ENCODE data around the gene PHTF1.

Gene PHTF1

DNA sequence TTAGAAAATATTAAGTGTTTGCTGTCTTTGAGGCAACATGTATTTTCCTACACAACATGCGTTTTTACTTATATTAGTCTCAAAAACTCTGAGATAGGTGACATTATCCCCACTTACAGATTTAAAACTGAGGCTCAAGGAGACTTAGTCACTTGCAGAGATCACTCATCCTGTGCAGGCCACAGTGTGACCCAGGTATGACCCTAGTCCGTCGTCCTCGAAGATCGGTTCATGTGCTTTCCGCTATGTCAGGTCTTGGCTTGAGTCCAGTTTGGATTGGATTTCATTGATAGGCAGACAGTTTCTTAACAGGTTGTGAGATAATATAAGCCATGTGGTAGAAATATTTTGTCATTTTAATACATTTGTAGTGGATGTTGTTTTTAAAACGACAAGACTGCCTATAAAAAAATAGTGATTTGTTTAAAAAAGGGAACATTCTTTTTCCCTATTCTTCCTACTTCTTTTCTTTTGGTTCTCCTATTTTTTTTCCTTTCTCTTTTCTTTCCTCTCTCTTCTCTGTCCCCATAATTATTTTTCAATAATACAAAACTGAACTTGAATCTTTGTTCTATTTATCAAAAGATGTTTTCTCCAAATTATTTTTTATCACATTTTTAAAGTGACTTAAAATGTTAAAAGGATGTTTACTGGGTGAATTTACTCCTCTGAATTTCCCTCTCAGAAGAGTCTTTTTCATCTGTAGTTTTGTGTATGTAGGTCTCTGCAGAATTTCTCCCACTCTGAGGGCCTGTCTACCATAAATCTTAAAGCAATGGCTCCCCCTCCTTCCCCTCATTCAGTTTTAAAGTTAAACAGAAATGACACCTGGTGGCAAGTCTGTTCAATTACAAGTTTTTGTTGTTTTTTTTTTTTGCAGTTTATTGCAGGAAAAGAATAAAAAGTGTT, 81.8 kb downstream of the PHTF1 start:
- Mint-ChIP-seq H3K4me3 (no peak overlapping the region), H3K27ac (no peak overlapping the region)

DNA sequence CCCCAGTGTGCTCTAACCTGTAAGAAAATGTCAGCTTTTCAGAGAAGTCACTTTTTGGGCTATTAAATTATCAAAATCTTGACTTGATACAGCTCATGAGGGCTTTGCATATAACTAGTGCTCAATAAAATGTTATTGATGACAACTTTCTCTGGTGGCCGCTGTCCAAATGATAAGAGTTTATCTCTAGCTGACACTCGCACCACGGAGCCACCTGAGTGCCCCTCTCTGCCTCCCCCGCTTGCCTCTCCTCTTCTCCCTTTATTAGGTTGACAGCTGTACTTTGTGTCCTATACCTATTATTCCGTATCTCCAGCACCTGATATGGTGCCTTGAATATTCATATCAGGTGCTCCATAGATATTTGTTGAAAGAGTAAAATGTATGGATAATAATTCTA, 82.8 kb downstream of the PHTF1 start:
- H3K9me3 Mint-ChIP-seq: no peaks in the 10 kb centered on the region
- H3K36me3 Mint-ChIP-seq: no peaks in the 10 kb centered on the region
- ATAC-seq (replicated peaks) (no peak), DNase-seq (no peak)
- no peak overlapping the region for H3K4me3 Mint-ChIP-seq
- no peaks in the 10 kb centered on the region for H3K27me3 Mint-ChIP-seq
- H3K27ac Mint-ChIP-seq: no peak overlapping the region
- no peaks in the 10 kb centered on the region for H3K4me1 Mint-ChIP-seq

More for the DNA sequence above, 81.8 kb downstream of the PHTF1 start:
- no peaks in the 10 kb centered on the region for H3K27me3 Mint-ChIP-seq
- no peaks in the 10 kb centered on the region for H3K4me1 Mint-ChIP-seq
- H3K9me3 Mint-ChIP-seq: no peaks in the 10 kb centered on the region
- H3K36me3 Mint-ChIP-seq: no peaks in the 10 kb centered on the region
- ATAC-seq (replicated peaks) (peak; percentile 57 to 65), DNase-seq (no peak)

DNA sequence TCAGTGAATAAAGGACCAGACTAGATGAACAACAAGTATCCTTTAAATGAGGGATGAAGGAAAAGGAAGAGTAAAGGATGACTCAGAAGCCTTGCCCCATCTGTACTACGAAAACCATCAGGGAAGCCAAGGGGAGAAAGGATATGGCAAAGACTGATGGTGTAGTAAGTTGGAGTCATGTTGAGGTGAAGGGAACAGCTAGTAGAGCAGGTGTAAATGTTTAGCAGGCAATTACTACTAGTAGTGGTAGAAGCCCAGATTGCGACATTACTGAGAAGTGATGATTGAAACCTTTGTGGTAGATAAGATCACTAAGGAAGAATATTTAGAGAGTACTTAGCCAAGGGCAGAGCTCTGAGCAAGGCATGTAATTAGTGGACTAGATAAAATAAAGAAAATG, 84.0 kb downstream of the PHTF1 start:
- Mint-ChIP-seq H3K4me3 (no peak overlapping the region), H3K4me1 (no peaks in the 10 kb centered on the region), H3K9me3 (no peaks in the 10 kb centered on the region), H3K36me3 (no peaks in the 10 kb centered on the region), H3K27me3 (no peaks in the 10 kb centered on the region), H3K27ac (no peak overlapping the region)
- DNase-seq: no peak
- ATAC-seq (replicated peaks): no peak

DNA sequence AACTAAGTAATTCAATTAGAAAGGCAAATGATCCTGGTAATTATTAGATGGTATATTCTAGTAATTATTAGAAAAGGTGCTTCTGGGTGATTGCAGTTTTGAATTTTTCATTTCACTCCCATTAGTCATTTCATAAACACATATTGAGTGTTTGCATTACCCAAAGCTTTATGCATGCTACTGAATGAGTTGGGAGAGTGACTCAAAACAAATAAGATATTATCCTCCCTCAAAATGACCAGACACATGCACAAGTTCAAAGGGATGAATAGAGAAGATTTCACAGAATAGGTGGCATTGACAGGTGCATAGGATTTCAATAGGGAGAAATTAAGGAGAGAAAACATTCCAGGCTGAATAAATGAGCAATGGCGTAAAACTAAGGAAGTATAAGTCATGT, 84.7 kb downstream of the PHTF1 start:
- Mint-ChIP-seq H3K9me3 (no peaks in the 10 kb centered on the region), H3K4me1 (no peaks in the 10 kb centered on the region), H3K36me3 (no peaks in the 10 kb centered on the region), H3K27ac (no peak overlapping the region), H3K27me3 (no peaks in the 10 kb centered on the region), H3K4me3 (no peak overlapping the region)
- ATAC-seq (replicated peaks): no peak
- DNase-seq: no peak

DNA sequence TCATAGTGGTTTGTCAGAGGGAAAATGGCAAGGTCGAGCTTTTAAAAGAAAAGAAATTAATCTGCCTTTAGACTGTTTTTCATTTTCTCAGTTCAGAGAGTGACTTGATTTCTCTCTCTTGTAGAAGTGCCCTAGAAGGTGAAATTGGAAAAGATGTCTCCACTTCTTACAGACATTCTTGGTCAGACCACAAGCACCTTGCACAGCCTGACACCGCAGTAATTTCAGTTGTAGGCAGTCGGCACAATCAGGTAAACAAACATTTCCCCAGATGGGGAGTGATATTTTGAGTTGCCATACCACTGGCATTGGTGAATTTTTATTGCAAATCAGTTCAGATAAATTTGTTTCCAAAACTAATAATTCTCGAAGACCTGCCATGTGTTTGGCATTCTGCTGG, 86.8 kb downstream of the PHTF1 start:
- H3K4me1 Mint-ChIP-seq: no peaks in the 10 kb centered on the region
- DNase-seq (no peak), ATAC-seq (replicated peaks) (no peak)
- H3K4me3 Mint-ChIP-seq: no peak overlapping the region
- no peak overlapping the region for H3K27ac Mint-ChIP-seq
- no peaks in the 10 kb centered on the region for H3K9me3 Mint-ChIP-seq
- H3K27me3 Mint-ChIP-seq: no peaks in the 10 kb centered on the region
- H3K36me3 Mint-ChIP-seq: no peaks in the 10 kb centered on the region

DNA sequence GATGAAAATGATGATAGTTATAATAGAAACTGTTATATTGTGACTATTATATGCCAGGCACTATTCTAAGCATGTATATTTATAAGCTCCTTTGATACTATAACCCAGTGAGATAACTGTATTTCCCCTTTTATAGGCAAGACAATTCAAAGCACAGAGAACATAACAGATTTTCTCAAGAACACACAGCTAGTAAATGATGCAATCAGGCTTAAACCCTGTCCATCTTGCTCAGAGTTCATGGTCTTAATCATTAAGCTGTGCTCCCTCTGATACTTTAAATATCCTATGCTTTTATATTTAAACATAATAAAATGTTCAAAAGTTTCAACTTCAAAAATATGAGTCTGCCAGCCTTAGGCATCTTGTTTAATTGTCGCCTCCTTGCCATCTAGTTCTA, 88.6 kb downstream of the PHTF1 start:
- H3K36me3 Mint-ChIP-seq: no peaks in the 10 kb centered on the region
- ATAC-seq (replicated peaks): no peak
- H3K27ac Mint-ChIP-seq: no peak overlapping the region
- H3K4me3 Mint-ChIP-seq: no peak overlapping the region
- no peaks in the 10 kb centered on the region for H3K4me1 Mint-ChIP-seq
- H3K27me3 Mint-ChIP-seq: no peaks in the 10 kb centered on the region
- no peak for DNase-seq
- no peaks in the 10 kb centered on the region for H3K9me3 Mint-ChIP-seq

DNA sequence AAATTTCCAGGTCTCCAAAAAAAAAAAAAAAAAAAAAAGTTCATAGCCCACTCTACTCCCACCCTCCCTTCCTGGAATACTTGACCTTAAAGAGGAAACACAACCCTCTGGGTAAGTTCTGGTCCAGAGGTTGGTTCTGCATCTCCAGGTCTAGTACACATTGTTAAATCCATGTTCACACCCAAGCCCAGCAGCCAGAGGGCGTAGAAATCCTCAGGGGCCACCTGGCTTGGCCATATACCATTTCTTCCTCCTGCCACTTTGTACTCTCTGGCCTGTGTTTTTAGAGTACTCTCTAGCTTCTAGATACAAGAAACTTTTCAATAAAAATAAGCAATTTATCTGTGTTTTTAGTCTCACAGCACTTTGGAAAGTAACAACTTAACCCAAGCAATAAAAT, 89.3 kb downstream of the PHTF1 start:
- DNase-seq (no peak), ATAC-seq (replicated peaks) (no peak)
- H3K27ac Mint-ChIP-seq: no peak overlapping the region
- no peak overlapping the region for H3K4me3 Mint-ChIP-seq
- H3K36me3 Mint-ChIP-seq: no peaks in the 10 kb centered on the region
- H3K4me1 Mint-ChIP-seq: no peaks in the 10 kb centered on the region
- H3K9me3 Mint-ChIP-seq: no peaks in the 10 kb centered on the region
- H3K27me3 Mint-ChIP-seq: no peaks in the 10 kb centered on the region

DNA sequence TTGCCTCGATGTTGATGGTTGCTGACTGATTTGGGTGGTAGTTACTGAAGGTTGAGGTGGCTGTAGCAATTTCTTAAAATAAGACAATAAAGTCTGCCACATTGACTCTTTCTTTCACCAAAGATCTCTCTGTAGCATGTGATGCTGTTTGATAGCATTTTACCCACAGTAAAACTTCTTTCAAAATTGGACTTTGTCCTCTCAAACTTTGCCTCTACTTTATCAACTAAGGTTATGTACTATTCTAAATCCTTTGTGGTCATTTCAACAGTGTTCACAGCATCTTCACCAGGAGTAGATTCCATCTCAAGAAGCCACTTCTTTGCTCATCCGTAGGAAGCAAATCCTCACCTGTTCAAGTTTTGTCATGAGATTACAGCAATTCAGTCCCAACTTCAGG, 93.2 kb downstream of the PHTF1 start:
- DNase-seq: no peak
- Mint-ChIP-seq H3K4me1 (no peaks in the 10 kb centered on the region), H3K4me3 (no peak overlapping the region), H3K27me3 (no peaks in the 10 kb centered on the region), H3K9me3 (no peaks in the 10 kb centered on the region), H3K36me3 (no peaks in the 10 kb centered on the region), H3K27ac (no peak overlapping the region)
- no peak for ATAC-seq (replicated peaks)

DNA sequence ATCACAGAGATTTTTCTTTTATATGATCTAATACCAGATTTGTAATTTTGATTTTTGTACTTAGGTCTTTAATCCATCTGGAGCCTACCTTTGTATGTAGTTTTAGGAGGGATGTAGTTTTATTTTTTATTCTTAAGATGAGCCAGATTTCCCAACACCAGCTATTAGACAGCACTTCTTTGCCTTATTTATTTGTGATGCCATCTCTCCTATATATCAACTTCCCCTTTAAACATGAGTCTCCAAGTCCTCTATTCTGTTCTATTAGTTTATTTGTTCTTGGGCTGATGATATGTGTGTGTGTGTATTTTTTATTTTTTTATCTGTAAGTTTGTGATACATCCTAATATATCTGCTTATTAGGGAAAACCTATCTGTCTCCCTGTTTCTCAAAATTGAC, 94.2 kb downstream of the PHTF1 start:
- no peaks in the 10 kb centered on the region for H3K4me1 Mint-ChIP-seq
- H3K36me3 Mint-ChIP-seq: no peaks in the 10 kb centered on the region
- H3K4me3 Mint-ChIP-seq: no peak overlapping the region
- H3K27ac Mint-ChIP-seq: no peak overlapping the region
- no peaks in the 10 kb centered on the region for H3K9me3 Mint-ChIP-seq
- H3K27me3 Mint-ChIP-seq: no peaks in the 10 kb centered on the region
- ATAC-seq (replicated peaks): no peak
- DNase-seq: no peak

DNA sequence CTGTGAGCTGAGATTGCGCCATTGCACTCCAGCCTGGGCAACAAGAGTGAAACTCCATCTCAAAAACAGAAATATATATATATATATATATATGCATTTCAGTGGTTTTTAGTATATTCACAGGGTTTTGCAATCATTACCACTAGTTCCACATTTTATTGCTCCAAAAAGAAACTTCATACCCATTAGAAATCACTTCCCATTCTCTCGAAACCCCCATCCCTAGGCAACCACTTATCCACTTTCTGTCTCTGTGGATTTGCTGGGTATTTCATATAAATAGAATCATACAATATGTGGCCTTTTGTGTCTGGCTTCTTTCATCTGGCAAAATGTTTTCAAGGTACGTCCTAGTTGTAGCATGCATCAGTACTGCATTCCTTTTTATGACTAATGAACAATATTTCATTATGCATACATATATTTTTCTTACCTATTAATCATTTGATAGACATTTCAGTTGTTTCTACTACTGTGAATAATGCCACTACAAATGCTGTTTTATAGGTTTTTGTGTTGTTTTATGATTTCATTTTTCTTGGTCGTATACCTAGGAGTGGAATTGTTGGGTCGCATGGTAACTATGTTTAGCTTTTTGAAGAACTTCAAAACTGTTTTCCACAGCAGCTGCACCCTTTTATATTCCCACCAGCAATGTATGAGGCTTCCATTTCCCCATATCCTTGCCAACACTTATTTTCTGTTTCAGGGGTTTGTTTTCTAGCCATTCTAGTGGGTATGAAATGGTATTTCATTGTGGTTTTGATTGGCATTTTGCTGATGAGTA, 95.9 kb downstream of the PHTF1 start:
- ATAC-seq (replicated peaks): no peak
- DNase-seq: no peak
- Mint-ChIP-seq H3K36me3 (no peaks in the 10 kb centered on the region), H3K9me3 (no peaks in the 10 kb centered on the region), H3K4me3 (no peak overlapping the region), H3K27me3 (no peaks in the 10 kb centered on the region), H3K4me1 (no peaks in the 10 kb centered on the region), H3K27ac (no peak overlapping the region)

DNA sequence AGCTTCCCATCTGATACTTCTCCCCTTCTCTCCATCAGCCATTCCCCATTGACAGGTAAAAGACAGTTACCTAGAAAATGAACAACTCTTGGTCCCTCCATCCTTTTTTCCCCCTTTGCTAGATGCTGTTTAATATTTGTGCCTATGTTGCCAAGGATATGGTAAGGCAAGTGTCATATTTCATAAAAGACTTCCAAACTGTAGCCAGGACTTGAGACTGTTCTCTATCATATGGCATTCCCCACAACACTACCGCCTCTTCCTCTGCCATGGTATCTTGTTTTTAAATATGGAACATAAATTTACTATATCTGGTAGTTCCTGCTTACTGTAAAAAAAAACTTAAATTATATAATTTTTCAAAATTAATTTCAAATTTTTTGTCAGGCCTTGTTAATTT, 97.2 kb downstream of the PHTF1 start:
- ATAC-seq (replicated peaks) (no peak), DNase-seq (no peak)
- Mint-ChIP-seq H3K27ac (no peak overlapping the region), H3K9me3 (no peaks in the 10 kb centered on the region), H3K4me3 (no peak overlapping the region), H3K27me3 (no peaks in the 10 kb centered on the region), H3K36me3 (no peaks in the 10 kb centered on the region), H3K4me1 (no peaks in the 10 kb centered on the region)

DNA sequence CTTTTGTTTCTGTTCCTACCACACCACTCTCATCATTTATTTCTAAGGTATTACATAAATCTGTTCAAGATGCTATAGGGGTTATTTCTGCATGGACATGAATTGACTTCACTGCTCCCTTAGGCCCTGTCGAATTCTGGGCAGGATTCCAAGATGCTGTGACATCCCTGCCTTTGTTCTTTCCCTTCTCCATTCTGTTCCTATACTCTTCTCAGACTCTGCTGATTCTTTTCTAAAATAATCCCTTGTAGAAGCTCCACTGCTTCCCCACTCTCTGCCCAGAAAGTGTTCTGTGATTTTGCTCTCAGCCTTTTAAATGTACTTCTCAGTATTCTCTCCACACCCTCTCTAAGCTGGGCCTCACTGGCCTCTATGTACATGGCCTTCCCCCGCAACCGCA, 99.2 kb downstream of the PHTF1 start:
- H3K4me1 Mint-ChIP-seq: no peaks in the 10 kb centered on the region
- no peak overlapping the region for H3K27ac Mint-ChIP-seq
- H3K27me3 Mint-ChIP-seq: no peaks in the 10 kb centered on the region
- DNase-seq: no peak
- no peaks in the 10 kb centered on the region for H3K9me3 Mint-ChIP-seq
- no peak overlapping the region for H3K4me3 Mint-ChIP-seq
- ATAC-seq (replicated peaks): no peak
- H3K36me3 Mint-ChIP-seq: no peaks in the 10 kb centered on the region

DNA sequence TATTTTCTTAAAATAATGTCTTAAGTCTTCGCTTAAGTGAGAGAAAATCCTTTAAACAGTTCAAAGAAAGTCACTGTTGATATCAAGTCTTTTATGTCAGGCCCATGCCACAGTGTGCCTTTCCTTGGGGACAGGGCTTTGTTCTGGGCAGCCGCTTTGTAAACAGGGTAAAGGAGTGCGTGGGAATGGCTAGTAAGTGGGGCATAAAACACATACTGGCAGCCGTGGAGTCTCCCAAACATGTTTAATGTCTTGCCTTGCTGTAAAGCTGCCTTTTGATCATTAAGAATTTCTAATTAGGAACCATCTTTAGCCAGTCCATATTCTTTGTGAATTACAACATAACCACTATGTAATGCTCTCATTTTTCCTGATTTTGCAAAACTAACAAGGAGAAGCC, 99.7 kb downstream of the PHTF1 start:
- H3K4me1 Mint-ChIP-seq: no peaks in the 10 kb centered on the region
- H3K36me3 Mint-ChIP-seq: no peaks in the 10 kb centered on the region
- no peak overlapping the region for H3K4me3 Mint-ChIP-seq
- no peak for DNase-seq
- H3K27me3 Mint-ChIP-seq: no peaks in the 10 kb centered on the region
- no peak for ATAC-seq (replicated peaks)
- H3K27ac Mint-ChIP-seq: no peak overlapping the region
- no peaks in the 10 kb centered on the region for H3K9me3 Mint-ChIP-seq

DNA sequence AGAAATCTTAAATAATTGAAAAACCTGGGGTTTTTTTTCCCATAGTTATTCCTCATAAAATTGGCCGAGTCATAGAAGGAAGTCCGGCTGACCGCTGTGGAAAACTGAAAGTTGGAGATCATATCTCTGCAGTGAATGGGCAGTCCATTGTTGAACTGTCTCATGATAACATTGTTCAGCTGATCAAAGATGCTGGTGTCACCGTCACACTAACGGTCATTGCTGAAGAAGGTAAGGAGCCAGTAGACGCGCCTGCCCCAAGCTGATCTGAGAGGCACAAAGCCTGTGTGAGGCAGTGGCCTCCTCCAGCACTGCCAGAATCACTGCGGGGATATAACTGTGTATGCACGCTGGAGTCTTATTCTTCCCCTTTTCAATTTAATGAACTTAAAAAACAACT, 100.3 kb downstream of the PHTF1 start:
- no peak overlapping the region for H3K4me3 Mint-ChIP-seq
- no peaks in the 10 kb centered on the region for H3K36me3 Mint-ChIP-seq
- ATAC-seq (replicated peaks): no peak
- DNase-seq: no peak
- H3K27me3 Mint-ChIP-seq: no peaks in the 10 kb centered on the region
- no peak overlapping the region for H3K27ac Mint-ChIP-seq
- H3K4me1 Mint-ChIP-seq: no peaks in the 10 kb centered on the region
- H3K9me3 Mint-ChIP-seq: no peaks in the 10 kb centered on the region

DNA sequence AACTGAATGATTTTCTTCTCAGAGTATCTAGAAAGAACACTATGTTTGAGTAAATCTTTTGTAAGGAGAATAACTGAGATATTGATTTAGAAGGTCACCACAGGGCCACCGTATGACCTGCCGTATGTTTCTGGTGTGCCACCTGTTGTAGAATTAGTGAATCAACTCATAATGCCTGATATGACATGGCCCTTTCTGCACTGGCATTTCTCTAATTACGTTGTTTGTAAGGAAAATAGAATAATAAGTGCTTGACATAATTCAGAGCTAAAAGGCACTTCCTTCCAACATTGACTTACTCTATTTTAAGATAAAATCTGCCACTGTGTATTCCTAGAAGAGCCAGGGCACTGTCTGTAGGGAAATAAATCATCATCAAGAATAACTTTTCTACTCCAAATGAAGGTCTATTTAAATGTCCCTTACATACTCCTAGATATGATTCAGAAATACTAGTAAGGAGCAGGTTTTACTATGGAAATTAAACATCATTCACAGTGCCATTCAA, 101.7 kb downstream of the PHTF1 start:
- Mint-ChIP-seq H3K4me3 (no peak overlapping the region), H3K27ac (no peak overlapping the region), H3K9me3 (no peaks in the 10 kb centered on the region), H3K27me3 (no peaks in the 10 kb centered on the region), H3K4me1 (no peaks in the 10 kb centered on the region), H3K36me3 (no peaks in the 10 kb centered on the region)
- DNase-seq (no peak), ATAC-seq (replicated peaks) (no peak)

All from stimulated activated naive B cell treated with anti-CD40 and anti-IgM and Interleukin-4, amounts not matched to agents 10 μg/mL and 1 μg/mL and 100 μg/mL, for 72 hours (primary cell).